Gastrocnemius medialis (tissue), 4 donors: ENCODE results near the gene KCNQ1. TPM values are rescaled to one million over a fixed set of nuclear protein-coding genes. Genes with fewer than 3 reads are reported as not detected.

Experiments
- ATAC-seq, 2 donors: fragments of 150-250 bp; one replicate each; pipeline ENCODE4 v1.9.1; 2016
- DNase-seq, 2 donors: peaks; one replicate each; pipeline ENCODE4 v3.0.0-alpha.2; 2019
- H3K27ac ChIP-seq, 4 donors: fragments of 200-600 bp; sonication (generic); 1 replicate in 1 of 4; 2 replicates in 3 of 4; pipeline ENCODE4 v1.5.1; 2016 to 2018; ENCODE audit warnings: mild to moderate bottlenecking in 2 of 4, moderate library complexity in 1 of 4
- H3K27me3 ChIP-seq, 3 donors: fragments of 200-600 bp; sonication (generic) in 2 of 3; 1 replicate in 1 of 3; 2 replicates in 2 of 3; pipeline versions ENCODE4 v1.5.1 to v1.6.0; 2016 to 2019; ENCODE audit warnings: mild to moderate bottlenecking in 1 of 3, moderate library complexity in 1 of 3
- H3K36me3 ChIP-seq, 2 donors: fragments of 200-600 bp; sonication (generic) in 1 of 2; one replicate each; pipeline ENCODE4 v1.5.1; 2017 to 2018
- H3K4me1 ChIP-seq, 2 donors: fragments of 200-600 bp; sonication (generic) in 1 of 2; one replicate each; pipeline ENCODE4 v1.5.1; 2016 to 2017; ENCODE audit warnings: mild to moderate bottlenecking in 2 of 2
- H3K4me3 ChIP-seq, 4 donors: fragments of 200-600 bp; sonication (generic) in 3 of 4; 1 replicate in 1 of 4; 2 replicates in 3 of 4; pipeline ENCODE4 v1.5.1; 2016 to 2019; ENCODE audit warnings: mild to moderate bottlenecking in 2 of 4
- H3K9me3 ChIP-seq, 3 donors: fragments of 200-600 bp; sonication (generic) in 2 of 3; 1 replicate in 1 of 3; 2 replicates in 2 of 3; pipeline ENCODE4 v1.5.1; 2016 to 2019
- POLR2A ChIP-seq, 2 donors: fragments of 450-650 bp; IDR thresholded peaks; one replicate each; pipeline ENCODE4 v1.6.1; 2017; ENCODE audit warnings: antibody characterized with exemption in 2 of 2, mild to moderate bottlenecking in 2 of 2, moderate library complexity in 2 of 2
- in situ Hi-C, 4 donors: fragments of 200-750 bp; cut with MboI; loops; one replicate each; pipeline versions ENCODE4 v1.15.0 to v1.8.0; 2017; ENCODE audit warnings: low sequenced_read_pairs in 4 of 4
- intact Hi-C: fragments of 100-400 bp; cut with DNase I; formaldehyde crosslinking; loops from one replicate; pipeline ENCODE4 v1.15.1; 2023; ENCODE audit warnings: low total_unique reads
- total RNA-seq, 4 donors: library from RNA; depleted of rRNA; stranded (reverse); fragments of >200 nt; gene quantifications; one replicate each; pipeline versions ENCODE4 v1.1.0 to v1.2.3, GENCODE V29; 2016
- TF ChIP-seq, protein P1 (sequence below), 5 experiments: fragments of 450-650 bp in 3 of 5; fragments of 200-600 bp in 2 of 5; sonication (generic) in 2 of 5; IDR thresholded peaks in 4 of 5; conservative IDR thresholded peaks in 1 of 5; 1 replicate in 4 of 5; 2 replicates in 1 of 5; pipeline ENCODE4 v1.5.1; 2016 to 2019; ENCODE audit warnings: antibody characterized with exemption in 5 of 5, mild to moderate bottlenecking in 3 of 5, moderate library complexity in 3 of 5

KCNQ1 gene
- total RNA-seq, 4 donors from 2014 or later = 0.15 to 1.00 (median 0.67) TPM

DNA sequence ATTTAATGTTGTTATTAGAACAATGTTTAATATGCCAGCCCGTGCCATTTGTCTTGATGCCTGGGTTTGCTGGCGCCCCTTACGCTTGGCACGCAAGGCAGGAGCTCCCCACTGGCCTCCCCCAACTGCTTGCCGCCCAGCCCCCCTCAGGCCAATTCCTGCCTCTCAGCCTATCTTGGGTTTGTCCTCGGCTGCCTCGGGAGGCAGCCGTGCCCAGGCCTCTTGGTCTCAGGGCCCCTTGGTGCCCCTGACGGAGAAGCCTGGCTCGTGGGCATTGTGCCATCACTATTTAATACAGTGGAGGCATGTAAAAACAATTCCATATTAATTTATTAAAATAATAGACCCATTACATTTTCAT is 135.2 kb downstream of the KCNQ1 start:
- Histone ChIP-seq H3K9me3 (no peaks in the 10 kb centered on the region), H3K27me3 (no peaks in the 10 kb centered on the region), H3K36me3 (no peaks in the 10 kb centered on the region), H3K27ac (no peak overlapping the region), H3K4me3 (no peak overlapping the region), H3K4me1 (no peaks in the 10 kb centered on the region)
- no peak for DNase-seq
- no peak for TF ChIP-seq POLR2A (IDR thresholded peaks at IDR 0.05)
- TF ChIP-seq, protein P1, sequence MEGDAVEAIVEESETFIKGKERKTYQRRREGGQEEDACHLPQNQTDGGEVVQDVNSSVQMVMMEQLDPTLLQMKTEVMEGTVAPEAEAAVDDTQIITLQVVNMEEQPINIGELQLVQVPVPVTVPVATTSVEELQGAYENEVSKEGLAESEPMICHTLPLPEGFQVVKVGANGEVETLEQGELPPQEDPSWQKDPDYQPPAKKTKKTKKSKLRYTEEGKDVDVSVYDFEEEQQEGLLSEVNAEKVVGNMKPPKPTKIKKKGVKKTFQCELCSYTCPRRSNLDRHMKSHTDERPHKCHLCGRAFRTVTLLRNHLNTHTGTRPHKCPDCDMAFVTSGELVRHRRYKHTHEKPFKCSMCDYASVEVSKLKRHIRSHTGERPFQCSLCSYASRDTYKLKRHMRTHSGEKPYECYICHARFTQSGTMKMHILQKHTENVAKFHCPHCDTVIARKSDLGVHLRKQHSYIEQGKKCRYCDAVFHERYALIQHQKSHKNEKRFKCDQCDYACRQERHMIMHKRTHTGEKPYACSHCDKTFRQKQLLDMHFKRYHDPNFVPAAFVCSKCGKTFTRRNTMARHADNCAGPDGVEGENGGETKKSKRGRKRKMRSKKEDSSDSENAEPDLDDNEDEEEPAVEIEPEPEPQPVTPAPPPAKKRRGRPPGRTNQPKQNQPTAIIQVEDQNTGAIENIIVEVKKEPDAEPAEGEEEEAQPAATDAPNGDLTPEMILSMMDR (IDR thresholded peaks at IDR 0.05 in 4 of 5, conservative IDR thresholded peaks at IDR 0.05 in 1 of 5) = no peak
- intact Hi-C loops (no loop called here), in situ Hi-C loops (no loop called here)
- no peak for ATAC-seq

DNA sequence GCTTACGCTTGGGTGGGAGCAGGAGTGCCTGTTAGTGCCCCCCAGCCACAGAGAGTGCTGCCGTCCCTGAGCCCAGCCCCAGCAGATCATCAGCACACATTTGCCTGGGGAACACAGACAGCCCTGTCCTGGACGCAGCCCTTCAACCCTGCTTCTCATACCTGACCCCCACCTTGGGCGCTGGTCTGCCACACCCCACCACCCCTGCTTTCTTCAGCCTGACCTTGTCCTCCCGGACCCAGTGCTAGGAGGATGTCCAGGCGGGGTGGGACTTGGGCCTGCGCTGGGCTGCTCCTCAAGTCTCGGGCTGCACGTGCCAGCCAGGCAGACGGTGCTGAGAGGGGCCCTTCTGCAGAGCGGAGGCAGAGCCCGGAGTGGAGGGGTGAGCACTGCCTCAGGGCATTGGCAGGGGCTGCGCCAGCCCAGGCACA is 135.8 kb downstream of the KCNQ1 start:
- H3K27me3 ChIP-seq = no peaks in the 10 kb centered on the region
- TF ChIP-seq, protein P1 (IDR thresholded peaks at IDR 0.05 in 4 of 5, conservative IDR thresholded peaks at IDR 0.05 in 1 of 5) = no peak
- TF ChIP-seq POLR2A (IDR thresholded peaks at IDR 0.05) = no peak
- DNase-seq (peak in 1 of 2 donors; percentile 1), ATAC-seq (no peak)
- in situ Hi-C loops (no loop called here), intact Hi-C loops (no loop called here)
- H3K4me3 ChIP-seq = no peak overlapping the region
- no peaks in the 10 kb centered on the region for H3K4me1 ChIP-seq
- no peaks in the 10 kb centered on the region for H3K36me3 ChIP-seq
- no peak overlapping the region for H3K27ac ChIP-seq
- H3K9me3 ChIP-seq = no peaks in the 10 kb centered on the region

DNA sequence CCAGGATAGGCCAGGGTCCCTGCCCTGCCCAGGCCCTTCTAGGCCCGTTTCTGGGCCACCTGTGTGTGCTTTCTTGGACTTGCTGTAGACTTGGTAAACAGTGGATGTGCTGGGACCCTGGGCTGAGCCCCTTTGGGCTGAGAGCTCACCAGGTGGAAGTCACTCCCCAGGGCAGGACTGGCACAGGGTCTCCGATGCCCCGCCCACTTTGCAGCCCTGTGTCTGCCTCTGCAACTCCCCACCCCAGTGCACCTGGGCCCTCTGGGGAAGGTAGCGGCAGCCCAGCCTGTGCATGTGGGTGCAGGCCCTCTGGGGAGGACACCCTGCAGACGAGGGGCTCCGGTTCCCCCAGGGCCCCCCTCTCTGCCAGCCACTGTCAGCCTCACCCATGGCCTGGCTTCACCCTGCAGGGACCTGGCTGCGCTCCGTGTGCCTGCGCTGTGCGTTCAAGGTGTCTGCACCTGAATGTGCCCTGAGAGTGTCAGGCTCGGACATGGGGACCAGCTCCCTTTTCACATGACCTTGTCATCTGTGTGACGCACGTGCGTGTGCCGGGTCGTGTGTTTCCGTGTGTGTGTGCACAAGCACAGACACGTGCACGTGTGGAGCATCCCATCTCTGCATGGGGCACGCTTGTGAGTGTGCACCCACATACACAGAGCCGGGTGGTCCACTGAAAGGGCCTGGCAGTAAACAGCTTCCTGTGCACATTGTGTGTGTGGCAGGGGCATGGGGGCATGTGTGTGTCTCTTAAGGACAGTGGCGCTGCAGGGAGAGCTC is 136.5 kb downstream of the KCNQ1 start:
- Histone ChIP-seq H3K9me3 (no peaks in the 10 kb centered on the region), H3K4me1 (no peaks in the 10 kb centered on the region), H3K36me3 (no peaks in the 10 kb centered on the region), H3K27ac (no peak overlapping the region), H3K27me3 (no peaks in the 10 kb centered on the region), H3K4me3 (no peak overlapping the region)
- in situ Hi-C loops = no loop called here
- intact Hi-C loops = no loop called here
- DNase-seq = peak; percentile 0 to 8
- no peak for ATAC-seq
- no peak for TF ChIP-seq POLR2A (IDR thresholded peaks at IDR 0.05)
- TF ChIP-seq, protein P1 (IDR thresholded peaks at IDR 0.05 in 4 of 5, conservative IDR thresholded peaks at IDR 0.05 in 1 of 5) = no peak

DNA sequence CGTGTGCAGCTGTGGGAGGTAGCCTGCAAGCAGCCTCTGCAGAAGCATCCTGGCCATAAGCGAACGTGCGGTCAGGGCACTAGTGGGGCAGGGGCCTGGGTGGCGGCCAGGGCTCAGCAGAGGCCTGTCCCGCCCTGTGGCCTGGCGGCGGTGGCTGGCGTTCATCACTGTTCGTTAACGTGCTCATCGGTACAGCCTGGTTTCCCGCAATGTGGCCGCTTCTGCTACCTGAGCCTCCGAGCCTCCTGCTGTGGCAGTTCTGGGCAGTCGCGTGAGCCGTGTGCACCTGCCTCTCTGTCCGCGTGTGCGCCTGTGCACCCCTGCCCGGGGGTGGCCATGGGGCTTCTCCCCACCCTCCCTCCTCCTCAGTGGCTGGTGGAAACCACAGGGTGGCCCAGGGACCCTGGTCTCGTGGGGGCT is 137.1 kb downstream of the KCNQ1 start:
- intact Hi-C loops = no loop called here
- H3K4me1 ChIP-seq = no peaks in the 10 kb centered on the region
- in situ Hi-C loops = no loop called here

More for the DNA sequence above, 137.1 kb downstream of the KCNQ1 start:
- no peak overlapping the region for H3K27ac ChIP-seq
- peak; percentile 0 to 10 for DNase-seq
- H3K4me3 ChIP-seq = no peak overlapping the region
- H3K36me3 ChIP-seq = no peaks in the 10 kb centered on the region
- H3K9me3 ChIP-seq = no peaks in the 10 kb centered on the region
- ATAC-seq = no peak
- no peaks in the 10 kb centered on the region for H3K27me3 ChIP-seq
- TF ChIP-seq, protein P1 (IDR thresholded peaks at IDR 0.05 in 4 of 5, conservative IDR thresholded peaks at IDR 0.05 in 1 of 5) = no peak
- TF ChIP-seq POLR2A (IDR thresholded peaks at IDR 0.05) = no peak
